Measurements from ENCODE around the gene TECPR2.

DNA sequence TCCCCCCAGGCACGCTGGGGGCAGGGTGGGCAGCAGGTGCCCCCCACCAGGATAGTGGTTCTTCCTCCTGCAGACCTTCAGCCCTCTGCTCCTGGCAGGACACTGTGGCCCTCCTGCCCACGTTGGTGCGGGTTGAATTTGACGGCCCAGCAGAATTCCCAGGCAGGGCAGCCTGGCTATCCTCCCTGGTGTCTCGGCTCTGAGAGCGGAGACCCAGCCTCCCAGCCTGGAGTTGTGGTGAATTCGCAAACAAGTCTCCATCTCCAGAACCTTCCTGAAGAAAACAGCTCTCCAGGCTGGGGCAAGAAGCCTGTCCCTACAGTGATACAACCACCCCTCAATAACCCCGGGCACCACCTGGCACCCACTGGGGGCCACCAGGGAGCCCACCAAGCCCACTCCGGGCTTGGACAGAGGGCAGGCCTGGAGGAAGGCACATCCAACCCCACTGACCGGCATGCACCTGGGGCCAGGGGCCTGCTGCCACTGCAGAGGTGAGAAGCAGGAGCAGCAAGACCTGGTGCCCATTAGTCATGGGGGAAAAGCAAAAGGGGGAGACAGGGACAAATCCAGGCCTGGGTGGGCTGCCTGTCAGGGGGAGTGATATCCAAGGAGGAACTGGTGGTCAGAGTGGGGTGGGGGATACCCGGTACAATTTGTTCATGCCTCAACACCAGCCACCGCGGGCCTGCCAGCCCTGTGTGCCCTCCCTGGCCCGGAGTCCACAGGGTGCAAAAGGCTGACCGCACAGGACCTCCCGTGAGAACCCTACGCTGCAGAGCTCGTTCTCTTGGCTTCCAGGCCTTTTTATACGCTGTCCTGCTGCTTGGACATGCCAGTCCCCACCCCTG lies 143.3 kb downstream of the TECPR2 start:
- TF ChIP-seq POLR2AphosphoS5 (IDR thresholded peaks at IDR 0.05; ENCODE audit: low read depth, low read length), result no peak
- no peak for TF ChIP-seq TAF1 (IDR thresholded peaks at IDR 0.05; ENCODE audit: borderline replicate concordance, low read depth, low read length)
- no peak for TF ChIP-seq POLR2A (IDR thresholded peaks at IDR 0.05; ENCODE audit: low read depth, low read length)

Data from GM12892 (cell line).